Fibroblast of mammary gland (primary cell): ENCODE data around the gene DSCAML1.

ENCODE experiments used
- DNase-seq: peaks from one replicate; pipeline ENCODE4 v3.0.0-alpha.2; 2010; ENCODE audit warnings: low read depth
- H3K4me3 ChIP-seq: 2 replicates; pipeline ENCODE4 v1.5.1; 2011; ENCODE audit warnings: low read depth, mild to moderate bottlenecking, low read length, moderate library complexity; ENCODE audit not compliant: control insufficient read depth
- TF ChIP-seq, protein P1 (sequence below): conservative IDR thresholded peaks from 2 replicates; pipeline ENCODE4 v1.5.1; 2011; ENCODE audit warnings: low read depth, low read length, inconsistent platforms; ENCODE audit not compliant: control insufficient read depth, insufficient read depth

The DSCAML1 gene

DNA sequence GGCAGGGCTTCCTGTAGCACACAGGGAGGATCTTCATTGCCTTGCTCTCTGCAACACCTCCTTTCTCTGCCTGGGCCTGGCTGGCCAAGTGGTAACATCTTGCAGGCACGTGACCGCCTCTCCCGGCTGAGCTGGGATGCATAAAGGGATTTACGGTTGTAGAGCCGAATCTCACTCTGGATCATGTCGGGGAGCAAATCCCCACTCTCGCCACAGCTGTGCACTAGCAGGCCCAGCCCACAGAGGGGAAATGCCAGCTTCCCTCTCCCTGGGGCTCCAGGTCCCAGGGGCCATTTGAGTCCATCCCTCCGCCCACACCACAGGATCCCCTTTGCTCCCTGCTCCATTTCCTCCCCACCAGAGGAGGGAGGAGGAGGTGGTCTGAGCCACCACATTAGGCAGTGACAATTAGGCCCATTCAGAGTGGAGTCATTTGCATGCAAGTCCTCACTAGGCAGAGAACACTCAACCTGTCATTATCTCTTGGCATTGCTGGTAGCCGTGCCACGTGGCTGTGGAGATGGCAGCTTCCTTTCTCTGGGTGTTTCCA lies 196.7 kb downstream of the DSCAML1 start:
- TF ChIP-seq, protein P1, sequence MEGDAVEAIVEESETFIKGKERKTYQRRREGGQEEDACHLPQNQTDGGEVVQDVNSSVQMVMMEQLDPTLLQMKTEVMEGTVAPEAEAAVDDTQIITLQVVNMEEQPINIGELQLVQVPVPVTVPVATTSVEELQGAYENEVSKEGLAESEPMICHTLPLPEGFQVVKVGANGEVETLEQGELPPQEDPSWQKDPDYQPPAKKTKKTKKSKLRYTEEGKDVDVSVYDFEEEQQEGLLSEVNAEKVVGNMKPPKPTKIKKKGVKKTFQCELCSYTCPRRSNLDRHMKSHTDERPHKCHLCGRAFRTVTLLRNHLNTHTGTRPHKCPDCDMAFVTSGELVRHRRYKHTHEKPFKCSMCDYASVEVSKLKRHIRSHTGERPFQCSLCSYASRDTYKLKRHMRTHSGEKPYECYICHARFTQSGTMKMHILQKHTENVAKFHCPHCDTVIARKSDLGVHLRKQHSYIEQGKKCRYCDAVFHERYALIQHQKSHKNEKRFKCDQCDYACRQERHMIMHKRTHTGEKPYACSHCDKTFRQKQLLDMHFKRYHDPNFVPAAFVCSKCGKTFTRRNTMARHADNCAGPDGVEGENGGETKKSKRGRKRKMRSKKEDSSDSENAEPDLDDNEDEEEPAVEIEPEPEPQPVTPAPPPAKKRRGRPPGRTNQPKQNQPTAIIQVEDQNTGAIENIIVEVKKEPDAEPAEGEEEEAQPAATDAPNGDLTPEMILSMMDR, result no peak
- no peak for DNase-seq
- no peak overlapping the region for H3K4me3 ChIP-seq

DNA sequence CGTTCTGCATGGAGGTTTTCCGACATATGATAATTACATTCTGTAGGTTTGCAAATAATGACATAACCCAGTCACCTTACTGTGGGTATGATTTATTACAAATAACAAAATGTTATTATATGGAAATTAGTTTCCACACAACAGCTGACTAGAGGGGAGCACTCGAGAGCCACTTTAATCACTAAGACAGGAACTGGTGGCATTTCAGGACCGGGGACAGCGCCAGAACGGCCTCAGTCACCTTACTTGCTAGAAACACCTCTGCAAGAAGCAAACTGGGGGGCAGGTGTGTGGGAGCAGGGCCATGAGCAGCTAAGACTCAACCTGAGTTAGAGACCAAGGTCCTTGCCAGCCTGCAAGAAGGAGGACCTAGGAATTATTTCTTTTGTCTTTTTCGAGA lies 199.9 kb downstream of the DSCAML1 start:
- H3K4me3 ChIP-seq, result no peak overlapping the region
- TF ChIP-seq, protein P1, result no peak
- DNase-seq, result peak; percentile 38

DNA sequence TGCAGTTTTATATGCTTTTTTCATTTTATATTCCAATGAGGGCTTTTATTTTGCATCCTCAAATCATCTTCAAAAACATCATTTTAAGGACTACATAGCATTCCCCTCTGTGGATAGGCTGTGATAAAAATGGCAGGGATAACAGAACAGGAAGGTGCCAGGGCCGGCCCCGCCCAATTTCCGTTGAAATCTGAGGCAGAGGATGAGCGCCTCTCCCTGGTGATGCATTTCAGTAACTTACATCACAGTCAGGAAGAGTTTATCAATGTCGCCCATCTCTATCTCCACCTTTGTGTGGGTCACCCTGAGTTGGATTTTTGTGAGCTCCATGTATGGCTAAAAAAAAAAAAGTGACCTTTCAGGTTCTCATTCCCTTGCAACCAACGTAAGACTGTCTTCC lies 201.6 kb downstream of the DSCAML1 start:
- TF ChIP-seq, protein P1, result no peak
- no peak overlapping the region for H3K4me3 ChIP-seq
- DNase-seq, result no peak

DNA sequence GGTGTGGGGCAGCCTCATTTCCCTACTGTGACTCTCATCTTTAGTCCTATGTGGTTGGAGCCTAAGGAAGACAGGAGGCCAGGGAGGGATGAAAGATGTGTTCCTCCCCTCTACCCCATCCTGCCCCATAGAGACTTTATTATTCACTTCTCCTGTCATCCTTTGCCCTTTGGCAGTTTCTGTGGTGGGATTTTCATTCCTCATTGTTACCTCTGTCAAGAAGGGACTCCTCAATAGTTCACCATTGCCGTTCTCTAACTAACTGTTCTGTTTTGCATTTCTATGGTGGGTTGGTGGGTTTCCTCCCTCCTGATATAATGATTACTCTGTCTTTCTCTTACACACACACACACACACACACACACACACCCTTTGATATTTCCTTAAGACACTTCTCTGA lies 202.3 kb downstream of the DSCAML1 start:
- no peak overlapping the region for H3K4me3 ChIP-seq
- TF ChIP-seq, protein P1, result no peak
- DNase-seq, result no peak

DNA sequence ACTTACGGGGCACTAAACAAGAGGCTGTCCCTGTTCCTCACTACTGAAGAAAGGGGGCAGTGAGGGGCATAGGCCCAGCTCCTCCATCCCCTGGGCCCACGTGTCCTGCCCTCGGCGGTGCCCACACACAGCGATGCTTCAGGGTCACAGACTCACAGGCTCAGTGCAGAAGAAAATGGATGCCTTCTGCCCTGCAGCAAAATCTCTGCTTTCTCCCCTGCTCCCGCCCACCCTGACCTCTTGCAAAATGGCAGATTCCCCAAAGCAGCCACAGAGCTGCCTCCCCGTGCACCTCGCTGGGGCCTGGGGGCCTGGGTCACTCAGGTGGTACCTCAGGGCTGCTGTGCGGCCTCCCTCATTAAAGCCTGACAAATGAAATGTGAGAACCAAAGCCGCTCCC lies 204.0 kb downstream of the DSCAML1 start:
- no peak for DNase-seq
- H3K4me3 ChIP-seq, result no peak overlapping the region
- TF ChIP-seq, protein P1, result no peak

DNA sequence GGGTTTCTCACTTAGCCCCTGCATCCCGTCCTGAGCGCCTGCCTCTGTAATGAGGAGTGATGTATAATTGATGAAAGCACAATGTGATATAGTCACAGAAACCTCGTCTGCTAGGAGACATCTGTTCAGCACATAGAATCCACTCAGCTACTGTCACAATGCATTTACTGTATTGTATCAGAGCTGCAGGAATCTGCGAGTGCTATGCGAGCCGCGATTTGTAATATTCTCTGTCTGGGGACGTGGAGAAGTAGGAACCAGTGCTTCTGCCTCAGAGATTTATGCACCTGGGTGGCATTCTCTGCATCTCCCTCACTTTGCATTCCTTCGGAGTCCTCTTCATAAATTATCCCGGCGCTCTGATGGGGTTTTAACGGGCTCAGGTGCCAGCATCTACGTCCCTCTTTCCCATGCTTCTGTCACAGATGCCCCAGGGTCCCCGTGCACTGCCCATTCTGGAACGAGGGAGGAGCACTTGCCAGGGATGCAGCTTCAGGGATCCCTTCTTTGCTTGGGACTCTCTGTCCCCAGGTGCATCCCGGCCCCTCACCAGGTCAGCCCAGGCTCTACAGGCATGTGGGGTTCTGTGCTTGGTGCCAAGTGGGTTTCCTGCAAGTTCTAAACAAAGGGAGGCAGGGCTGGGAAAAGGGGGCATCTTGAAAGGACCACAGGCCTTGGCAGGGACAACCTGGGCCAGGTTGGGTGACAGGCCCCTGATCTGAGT lies 205.5 kb downstream of the DSCAML1 start:
- no peak for DNase-seq
- TF ChIP-seq, protein P1, result no peak
- H3K4me3 ChIP-seq, result no peak overlapping the region
